ENCODE data around the gene MEGF6. TPM values are rescaled to one million over a fixed set of nuclear protein-coding genes. Genes with fewer than 3 reads are reported as not detected.

Gene MEGF6
- total RNA-seq, 1 experiment from 2014 or later: 21.3 TPM

- Histone ChIP-seq H3K4ac (ENCODE audit: low read depth, low read length) (no peak overlapping the region), H4K8ac (replicated peaks; ENCODE audit: insufficient read length, low read depth, low read length) (peak overlapping the region; percentile 30), H3K27me3 (ENCODE audit: insufficient read depth, low read length) (no peaks in the 10 kb centered on the region), H2AFZ (ENCODE audit: low read length) (no peak overlapping the region), H2BK15ac (ENCODE audit: low read depth, low read length) (no peak overlapping the region), H2BK12ac (ENCODE audit: insufficient read length, low read depth, low read length) (no peak overlapping the region), H4K5ac (ENCODE audit: insufficient read length, low read depth, low read length) (peak overlapping the region; percentile 30), H2BK120ac (ENCODE audit: low read depth, low read length, poor library complexity, severe bottlenecking) (no peak overlapping the region), H3K56ac (ENCODE audit: insufficient read length, low read depth, low read length) (no peak overlapping the region), H2BK5ac (ENCODE audit: insufficient read length, low read length) (no peak overlapping the region), H3K14ac (ENCODE audit: insufficient read depth, low read length) (no peak overlapping the region), H3K9me3 (ENCODE audit: control insufficient read depth, low read depth, low read length) (no peaks in the 10 kb centered on the region), H3K4me1 (ENCODE audit: insufficient read depth, low read length) (peaks cover 5% of the 10 kb centered on the region; the same call in 1 of the 2 replicates), H3K79me1 (ENCODE audit: insufficient read depth, low read depth, low read length, poor library complexity, severe bottlenecking) (no peaks in the 10 kb centered on the region), H3K79me2 (ENCODE audit: insufficient read depth, low read length) (no peaks in the 10 kb centered on the region), H2AK5ac (ENCODE audit: insufficient read length, low read length) (no peak overlapping the region), H2BK20ac (ENCODE audit: low read depth, low read length, poor library complexity, severe bottlenecking) (no peak overlapping the region), H3K23ac (ENCODE audit: insufficient read length, low read depth, low read length) (no peak overlapping the region), H4K91ac (ENCODE audit: insufficient read length, low read depth, low read length) (no peak overlapping the region), H3K4me2 (ENCODE audit: insufficient read depth, insufficient read length, low read length) (no peak overlapping the region), H3K27ac (ENCODE audit: insufficient read length, low read depth, low read length) (no peak overlapping the region), H4K20me1 (ENCODE audit: control insufficient read depth, insufficient read depth, insufficient read length) (peaks cover 4% of the 10 kb centered on the region), H3T11ph (ENCODE audit: low read length) (no peak overlapping the region), H3K23me2 (ENCODE audit: insufficient read length, low read depth, low read length, poor library complexity, severe bottlenecking) (no peaks in the 10 kb centered on the region), H3K9ac (ENCODE audit: extremely low read depth, insufficient read length, low read length) (no peak overlapping the region), H3K18ac (ENCODE audit: insufficient read length, low read depth, low read length) (no peak overlapping the region)
- H3K27ac Mint-ChIP-seq: peak overlapping the region in 1 of 3 experiments; percentile 67; a peak in 3 of 7 replicates
- peaks cover 13 to 16% of the 10 kb centered on the region in 2 experiments for H3K4me1 Mint-ChIP-seq
- no peak overlapping the region for H3K4me3 Mint-ChIP-seq
- TF ChIP-seq, protein P1, sequence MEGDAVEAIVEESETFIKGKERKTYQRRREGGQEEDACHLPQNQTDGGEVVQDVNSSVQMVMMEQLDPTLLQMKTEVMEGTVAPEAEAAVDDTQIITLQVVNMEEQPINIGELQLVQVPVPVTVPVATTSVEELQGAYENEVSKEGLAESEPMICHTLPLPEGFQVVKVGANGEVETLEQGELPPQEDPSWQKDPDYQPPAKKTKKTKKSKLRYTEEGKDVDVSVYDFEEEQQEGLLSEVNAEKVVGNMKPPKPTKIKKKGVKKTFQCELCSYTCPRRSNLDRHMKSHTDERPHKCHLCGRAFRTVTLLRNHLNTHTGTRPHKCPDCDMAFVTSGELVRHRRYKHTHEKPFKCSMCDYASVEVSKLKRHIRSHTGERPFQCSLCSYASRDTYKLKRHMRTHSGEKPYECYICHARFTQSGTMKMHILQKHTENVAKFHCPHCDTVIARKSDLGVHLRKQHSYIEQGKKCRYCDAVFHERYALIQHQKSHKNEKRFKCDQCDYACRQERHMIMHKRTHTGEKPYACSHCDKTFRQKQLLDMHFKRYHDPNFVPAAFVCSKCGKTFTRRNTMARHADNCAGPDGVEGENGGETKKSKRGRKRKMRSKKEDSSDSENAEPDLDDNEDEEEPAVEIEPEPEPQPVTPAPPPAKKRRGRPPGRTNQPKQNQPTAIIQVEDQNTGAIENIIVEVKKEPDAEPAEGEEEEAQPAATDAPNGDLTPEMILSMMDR (conservative IDR thresholded peaks at IDR 0.05): no peak
- no peaks in the 10 kb centered on the region for H3K27me3 Mint-ChIP-seq (ENCODE audit: low read depth)
- H3K36me3 Mint-ChIP-seq (ENCODE audit: insufficient read depth in 1 of 3, low read depth in 3 of 3): peaks cover 4 to 24% (median 21%) of the 10 kb centered on the region in 3 experiments; a peak in 5 of 7 replicates
- DNase-seq: no peak
- no CpG with 5 or more reads among the region's 8 CpGs for WGBS (ENCODE audit: extremely low coverage, insufficient read length, low lambda C conversion rate)
- H3K9me3 Mint-ChIP-seq: no peaks in the 10 kb centered on the region
Observed at GRCh38 chr1:3474016-3474415, 137.3 kb downstream of the MEGF6 start.
